ENCODE data around the gene RFX6.

RFX6 gene

GRCh38 chr6:116902634-116903033 is 25.6 kb downstream of the RFX6 start:
- Histone ChIP-seq H3K9ac (ENCODE audit: low read length) (no peak overlapping the region), H3K4me1 (ENCODE audit: insufficient read depth, low read length) (no peaks in the 10 kb centered on the region), H3K36me3 (ENCODE audit: insufficient read depth, low read length) (no peaks in the 10 kb centered on the region), H3K4me3 (ENCODE audit: low read depth in 1 of 2, low read length in 2 of 2) (no peak overlapping the region), H3K27me3 (ENCODE audit: control insufficient read depth in 1 of 2, insufficient read depth in 2 of 2, low read length in 2 of 2) (no peaks in the 10 kb centered on the region), H3K27ac (ENCODE audit: low read depth, low read length) (no peak overlapping the region), H3K9me3 (ENCODE audit: low read length) (no peaks in the 10 kb centered on the region)

- Histone ChIP-seq H3K9ac (ENCODE audit: low read length) (no peak overlapping the region), H3K9me3 (ENCODE audit: low read length) (no peaks in the 10 kb centered on the region), H3K27ac (ENCODE audit: low read depth, low read length) (no peak overlapping the region), H3K4me1 (ENCODE audit: insufficient read depth, low read length) (no peaks in the 10 kb centered on the region), H3K27me3 (ENCODE audit: control insufficient read depth in 1 of 2, insufficient read depth in 2 of 2, low read length in 2 of 2) (no peaks in the 10 kb centered on the region), H3K36me3 (ENCODE audit: insufficient read depth, low read length) (no peaks in the 10 kb centered on the region), H3K4me3 (ENCODE audit: low read depth in 1 of 2, low read length in 2 of 2) (no peak overlapping the region)
These were observed 46.0 kb downstream of the RFX6 start for GRCh38 chr6:116922853-116923548.

GRCh38 chr6:116924245-116924644 is 47.2 kb downstream of the RFX6 start:
- Histone ChIP-seq H3K9me3 (ENCODE audit: low read length) (no peaks in the 10 kb centered on the region), H3K27ac (ENCODE audit: low read depth, low read length) (no peak overlapping the region), H3K27me3 (ENCODE audit: control insufficient read depth in 1 of 2, insufficient read depth in 2 of 2, low read length in 2 of 2) (no peaks in the 10 kb centered on the region), H3K36me3 (ENCODE audit: insufficient read depth, low read length) (no peaks in the 10 kb centered on the region), H3K9ac (ENCODE audit: low read length) (no peak overlapping the region), H3K4me3 (ENCODE audit: low read depth in 1 of 2, low read length in 2 of 2) (no peak overlapping the region), H3K4me1 (ENCODE audit: insufficient read depth, low read length) (no peaks in the 10 kb centered on the region)

GRCh38 chr6:116925088-116925794 is 48.2 kb downstream of the RFX6 start:
- H3K36me3 ChIP-seq (ENCODE audit: insufficient read depth, low read length) = no peaks in the 10 kb centered on the region
- H3K4me1 ChIP-seq (ENCODE audit: insufficient read depth, low read length) = no peaks in the 10 kb centered on the region
- no peak overlapping the region for H3K4me3 ChIP-seq (ENCODE audit: low read depth in 1 of 2, low read length in 2 of 2)
- no peaks in the 10 kb centered on the region for H3K9me3 ChIP-seq (ENCODE audit: low read length)
- no peak overlapping the region for H3K27ac ChIP-seq (ENCODE audit: low read depth, low read length)
- H3K27me3 ChIP-seq (ENCODE audit: control insufficient read depth in 1 of 2, insufficient read depth in 2 of 2, low read length in 2 of 2) = no peaks in the 10 kb centered on the region
- H3K9ac ChIP-seq (ENCODE audit: low read length) = no peak overlapping the region

GRCh38 chr6:116928677-116929076 is 51.6 kb downstream of the RFX6 start:
- no peaks in the 10 kb centered on the region for H3K9me3 ChIP-seq (ENCODE audit: low read length)
- no peaks in the 10 kb centered on the region for H3K27me3 ChIP-seq (ENCODE audit: control insufficient read depth in 1 of 2, insufficient read depth in 2 of 2, low read length in 2 of 2)
- no peak overlapping the region for H3K27ac ChIP-seq (ENCODE audit: low read depth, low read length)

GRCh38 chr6:116929825-116930224 is 52.8 kb downstream of the RFX6 start:
- no peaks in the 10 kb centered on the region for H3K4me1 ChIP-seq (ENCODE audit: insufficient read depth, low read length)
- H3K27ac ChIP-seq (ENCODE audit: low read depth, low read length) = no peak overlapping the region
- H3K9ac ChIP-seq (ENCODE audit: low read length) = no peak overlapping the region
- no peaks in the 10 kb centered on the region for H3K9me3 ChIP-seq (ENCODE audit: low read length)
- H3K4me3 ChIP-seq (ENCODE audit: low read depth in 1 of 2, low read length in 2 of 2) = no peak overlapping the region
- H3K36me3 ChIP-seq (ENCODE audit: insufficient read depth, low read length) = no peaks in the 10 kb centered on the region
- H3K27me3 ChIP-seq (ENCODE audit: control insufficient read depth in 1 of 2, insufficient read depth in 2 of 2, low read length in 2 of 2) = no peaks in the 10 kb centered on the region

More at GRCh38 chr6:116928677-116929076, 51.6 kb downstream of the RFX6 start:
- Histone ChIP-seq H3K4me1 (ENCODE audit: insufficient read depth, low read length) (no peaks in the 10 kb centered on the region), H3K9ac (ENCODE audit: low read length) (no peak overlapping the region), H3K4me3 (ENCODE audit: low read depth in 1 of 2, low read length in 2 of 2) (no peak overlapping the region), H3K36me3 (ENCODE audit: insufficient read depth, low read length) (no peaks in the 10 kb centered on the region)

- no peaks in the 10 kb centered on the region for H3K36me3 ChIP-seq (ENCODE audit: insufficient read depth, low read length)
- H3K9ac ChIP-seq (ENCODE audit: low read length) = no peak overlapping the region
- no peak overlapping the region for H3K27ac ChIP-seq (ENCODE audit: low read depth, low read length)
- no peaks in the 10 kb centered on the region for H3K4me1 ChIP-seq (ENCODE audit: insufficient read depth, low read length)
- H3K27me3 ChIP-seq (ENCODE audit: control insufficient read depth in 1 of 2, insufficient read depth in 2 of 2, low read length in 2 of 2) = no peaks in the 10 kb centered on the region
- no peak overlapping the region for H3K4me3 ChIP-seq (ENCODE audit: low read depth in 1 of 2, low read length in 2 of 2)
- no peaks in the 10 kb centered on the region for H3K9me3 ChIP-seq (ENCODE audit: low read length)
These were observed 54.4 kb downstream of the RFX6 start for GRCh38 chr6:116931456-116931855.

- no peaks in the 10 kb centered on the region for H3K9me3 ChIP-seq (ENCODE audit: low read length)
- H3K9ac ChIP-seq (ENCODE audit: low read length) = no peak overlapping the region
- no peak overlapping the region for H3K27ac ChIP-seq (ENCODE audit: low read depth, low read length)
- no peak overlapping the region for H3K4me3 ChIP-seq (ENCODE audit: low read depth in 1 of 2, low read length in 2 of 2)
- H3K27me3 ChIP-seq (ENCODE audit: control insufficient read depth in 1 of 2, insufficient read depth in 2 of 2, low read length in 2 of 2) = no peaks in the 10 kb centered on the region
- no peaks in the 10 kb centered on the region for H3K4me1 ChIP-seq (ENCODE audit: insufficient read depth, low read length)
- no peaks in the 10 kb centered on the region for H3K36me3 ChIP-seq (ENCODE audit: insufficient read depth, low read length)
These were observed 55.5 kb downstream of the RFX6 start for GRCh38 chr6:116932496-116932895.

- no peak overlapping the region for H3K9ac ChIP-seq (ENCODE audit: low read length)
- H3K4me1 ChIP-seq (ENCODE audit: insufficient read depth, low read length) = no peaks in the 10 kb centered on the region
- no peaks in the 10 kb centered on the region for H3K36me3 ChIP-seq (ENCODE audit: insufficient read depth, low read length)
- H3K9me3 ChIP-seq (ENCODE audit: low read length) = no peaks in the 10 kb centered on the region
- no peak overlapping the region for H3K4me3 ChIP-seq (ENCODE audit: low read depth in 1 of 2, low read length in 2 of 2)
- no peak overlapping the region for H3K27ac ChIP-seq (ENCODE audit: low read depth, low read length)
- no peaks in the 10 kb centered on the region for H3K27me3 ChIP-seq (ENCODE audit: control insufficient read depth in 1 of 2, insufficient read depth in 2 of 2, low read length in 2 of 2)
These were observed 56.4 kb downstream of the RFX6 start for GRCh38 chr6:116933485-116933884.

- no peaks in the 10 kb centered on the region for H3K36me3 ChIP-seq (ENCODE audit: insufficient read depth, low read length)
- H3K4me3 ChIP-seq (ENCODE audit: low read depth in 1 of 2, low read length in 2 of 2) = no peak overlapping the region
- H3K9me3 ChIP-seq (ENCODE audit: low read length) = no peaks in the 10 kb centered on the region
- no peak overlapping the region for H3K9ac ChIP-seq (ENCODE audit: low read length)
- H3K4me1 ChIP-seq (ENCODE audit: insufficient read depth, low read length) = no peaks in the 10 kb centered on the region
- no peak overlapping the region for H3K27ac ChIP-seq (ENCODE audit: low read depth, low read length)
- no peaks in the 10 kb centered on the region for H3K27me3 ChIP-seq (ENCODE audit: control insufficient read depth in 1 of 2, insufficient read depth in 2 of 2, low read length in 2 of 2)
These were observed 61.3 kb downstream of the RFX6 start for GRCh38 chr6:116938305-116938704.

- H3K9me3 ChIP-seq (ENCODE audit: low read length) = no peaks in the 10 kb centered on the region
- no peak overlapping the region for H3K27ac ChIP-seq (ENCODE audit: low read depth, low read length)
- no peaks in the 10 kb centered on the region for H3K4me1 ChIP-seq (ENCODE audit: insufficient read depth, low read length)
- H3K36me3 ChIP-seq (ENCODE audit: insufficient read depth, low read length) = no peaks in the 10 kb centered on the region
- H3K4me3 ChIP-seq (ENCODE audit: low read depth in 1 of 2, low read length in 2 of 2) = no peak overlapping the region
- H3K9ac ChIP-seq (ENCODE audit: low read length) = no peak overlapping the region
- H3K27me3 ChIP-seq (ENCODE audit: control insufficient read depth in 1 of 2, insufficient read depth in 2 of 2, low read length in 2 of 2) = no peaks in the 10 kb centered on the region
These were observed 64.7 kb downstream of the RFX6 start for GRCh38 chr6:116941727-116942126.

GRCh38 chr6:116945809-116946208 is 68.8 kb downstream of the RFX6 start:
- no peaks in the 10 kb centered on the region for H3K27me3 ChIP-seq (ENCODE audit: control insufficient read depth in 1 of 2, insufficient read depth in 2 of 2, low read length in 2 of 2)
- no peaks in the 10 kb centered on the region for H3K9me3 ChIP-seq (ENCODE audit: low read length)
- no peak overlapping the region for H3K27ac ChIP-seq (ENCODE audit: low read depth, low read length)
- no peaks in the 10 kb centered on the region for H3K36me3 ChIP-seq (ENCODE audit: insufficient read depth, low read length)
- no peak overlapping the region for H3K4me3 ChIP-seq (ENCODE audit: low read depth in 1 of 2, low read length in 2 of 2)
- no peaks in the 10 kb centered on the region for H3K4me1 ChIP-seq (ENCODE audit: insufficient read depth, low read length)
- no peak overlapping the region for H3K9ac ChIP-seq (ENCODE audit: low read length)

All from muscle layer of colon (tissue), 2 donors.